Measurements from ENCODE around the gene PHB1.

Gene PHB1

GRCh38 chr17:49440581-49440980 is 25.9 kb upstream of the PHB1 start:
- Histone ChIP-seq H3K27ac (ENCODE audit: low read depth in 2 of 2, low read length in 2 of 2) (no peak overlapping the region), H3K36me3 (ENCODE audit: control insufficient read depth in 2 of 2, insufficient read depth in 2 of 2, low read length in 2 of 2) (no peaks in the 10 kb centered on the region), H3K27me3 (ENCODE audit: control insufficient read depth in 2 of 2, insufficient read depth in 2 of 2, low read length in 2 of 2) (peaks cover 22 to 27% of the 10 kb centered on the region in 2 donors), H3K4me3 (ENCODE audit: low read length in 2 of 2) (no peak overlapping the region), H3K4me1 (ENCODE audit: control insufficient read depth in 2 of 2, insufficient read depth in 2 of 2, low read length in 2 of 2) (no peaks in the 10 kb centered on the region), H3K9ac (ENCODE audit: low read depth in 1 of 2, low read length in 2 of 2) (no peak overlapping the region), H3K9me3 (ENCODE audit: control insufficient read depth in 2 of 2, low read length in 2 of 2) (no peaks in the 10 kb centered on the region)

- H3K36me3 ChIP-seq (ENCODE audit: control insufficient read depth in 2 of 2, insufficient read depth in 2 of 2, low read length in 2 of 2) = no peaks in the 10 kb centered on the region
- no peak overlapping the region for H3K9ac ChIP-seq (ENCODE audit: low read depth in 1 of 2, low read length in 2 of 2)
- H3K27ac ChIP-seq (ENCODE audit: low read depth in 2 of 2, low read length in 2 of 2) = no peak overlapping the region
- H3K27me3 ChIP-seq (ENCODE audit: control insufficient read depth in 2 of 2, insufficient read depth in 2 of 2, low read length in 2 of 2) = peaks cover 22% of the 10 kb centered on the region in 2 donors
- no peaks in the 10 kb centered on the region for H3K9me3 ChIP-seq (ENCODE audit: control insufficient read depth in 2 of 2, low read length in 2 of 2)
- no peak overlapping the region for H3K4me3 ChIP-seq (ENCODE audit: low read length in 2 of 2)
- no peaks in the 10 kb centered on the region for H3K4me1 ChIP-seq (ENCODE audit: control insufficient read depth in 2 of 2, insufficient read depth in 2 of 2, low read length in 2 of 2)
Measured at GRCh38 chr17:49439673-49440571, 25.2 kb upstream of the PHB1 start.

GRCh38 chr17:49439305-49439672 is 24.6 kb upstream of the PHB1 start:
- H3K9ac ChIP-seq (ENCODE audit: low read depth in 1 of 2, low read length in 2 of 2) = no peak overlapping the region
- H3K27me3 ChIP-seq (ENCODE audit: control insufficient read depth in 2 of 2, insufficient read depth in 2 of 2, low read length in 2 of 2) = peaks cover 22% of the 10 kb centered on the region in 2 donors

GRCh38 chr17:49438436-49439278 is 24.0 kb upstream of the PHB1 start:
- Histone ChIP-seq H3K27me3 (ENCODE audit: control insufficient read depth in 2 of 2, insufficient read depth in 2 of 2, low read length in 2 of 2) (peaks cover 22% of the 10 kb centered on the region in 2 donors), H3K9me3 (ENCODE audit: control insufficient read depth in 2 of 2, low read length in 2 of 2) (no peaks in the 10 kb centered on the region), H3K9ac (ENCODE audit: low read depth in 1 of 2, low read length in 2 of 2) (no peak overlapping the region), H3K27ac (ENCODE audit: low read depth in 2 of 2, low read length in 2 of 2) (no peak overlapping the region), H3K4me1 (ENCODE audit: control insufficient read depth in 2 of 2, insufficient read depth in 2 of 2, low read length in 2 of 2) (no peaks in the 10 kb centered on the region), H3K36me3 (ENCODE audit: control insufficient read depth in 2 of 2, insufficient read depth in 2 of 2, low read length in 2 of 2) (no peaks in the 10 kb centered on the region), H3K4me3 (ENCODE audit: low read length in 2 of 2) (no peak overlapping the region)

More at GRCh38 chr17:49439305-49439672, 24.6 kb upstream of the PHB1 start:
- Histone ChIP-seq H3K27ac (ENCODE audit: low read depth in 2 of 2, low read length in 2 of 2) (no peak overlapping the region), H3K9me3 (ENCODE audit: control insufficient read depth in 2 of 2, low read length in 2 of 2) (no peaks in the 10 kb centered on the region), H3K4me3 (ENCODE audit: low read length in 2 of 2) (no peak overlapping the region), H3K4me1 (ENCODE audit: control insufficient read depth in 2 of 2, insufficient read depth in 2 of 2, low read length in 2 of 2) (no peaks in the 10 kb centered on the region), H3K36me3 (ENCODE audit: control insufficient read depth in 2 of 2, insufficient read depth in 2 of 2, low read length in 2 of 2) (no peaks in the 10 kb centered on the region)

- Histone ChIP-seq H3K27ac (ENCODE audit: low read depth in 2 of 2, low read length in 2 of 2) (no peak overlapping the region), H3K9me3 (ENCODE audit: control insufficient read depth in 2 of 2, low read length in 2 of 2) (no peaks in the 10 kb centered on the region), H3K4me3 (ENCODE audit: low read length in 2 of 2) (no peak overlapping the region), H3K4me1 (ENCODE audit: control insufficient read depth in 2 of 2, insufficient read depth in 2 of 2, low read length in 2 of 2) (no peaks in the 10 kb centered on the region), H3K27me3 (ENCODE audit: control insufficient read depth in 2 of 2, insufficient read depth in 2 of 2, low read length in 2 of 2) (peaks cover 22% of the 10 kb centered on the region in 2 donors), H3K9ac (ENCODE audit: low read depth in 1 of 2, low read length in 2 of 2) (no peak overlapping the region), H3K36me3 (ENCODE audit: control insufficient read depth in 2 of 2, insufficient read depth in 2 of 2, low read length in 2 of 2) (no peaks in the 10 kb centered on the region)
Measured at GRCh38 chr17:49437696-49438435, 23.2 kb upstream of the PHB1 start.

GRCh38 chr17:49436174-49436573 is 21.5 kb upstream of the PHB1 start:
- no peaks in the 10 kb centered on the region for H3K4me1 ChIP-seq (ENCODE audit: control insufficient read depth in 2 of 2, insufficient read depth in 2 of 2, low read length in 2 of 2)
- H3K4me3 ChIP-seq (ENCODE audit: low read length in 2 of 2) = no peak overlapping the region
- no peak overlapping the region for H3K9ac ChIP-seq (ENCODE audit: low read depth in 1 of 2, low read length in 2 of 2)
- no peaks in the 10 kb centered on the region for H3K36me3 ChIP-seq (ENCODE audit: control insufficient read depth in 2 of 2, insufficient read depth in 2 of 2, low read length in 2 of 2)
- no peaks in the 10 kb centered on the region for H3K9me3 ChIP-seq (ENCODE audit: control insufficient read depth in 2 of 2, low read length in 2 of 2)
- peaks cover 19 to 22% of the 10 kb centered on the region in 2 donors for H3K27me3 ChIP-seq (ENCODE audit: control insufficient read depth in 2 of 2, insufficient read depth in 2 of 2, low read length in 2 of 2)
- no peak overlapping the region for H3K27ac ChIP-seq (ENCODE audit: low read depth in 2 of 2, low read length in 2 of 2)

GRCh38 chr17:49435671-49436029 is 21.0 kb upstream of the PHB1 start:
- no peak overlapping the region for H3K27ac ChIP-seq (ENCODE audit: low read depth in 2 of 2, low read length in 2 of 2)
- no peak overlapping the region for H3K4me3 ChIP-seq (ENCODE audit: low read length in 2 of 2)
- H3K4me1 ChIP-seq (ENCODE audit: control insufficient read depth in 2 of 2, insufficient read depth in 2 of 2, low read length in 2 of 2) = no peaks in the 10 kb centered on the region
- peaks cover 19 to 22% of the 10 kb centered on the region in 2 donors for H3K27me3 ChIP-seq (ENCODE audit: control insufficient read depth in 2 of 2, insufficient read depth in 2 of 2, low read length in 2 of 2)
- H3K36me3 ChIP-seq (ENCODE audit: control insufficient read depth in 2 of 2, insufficient read depth in 2 of 2, low read length in 2 of 2) = no peaks in the 10 kb centered on the region
- H3K9me3 ChIP-seq (ENCODE audit: control insufficient read depth in 2 of 2, low read length in 2 of 2) = no peaks in the 10 kb centered on the region
- no peak overlapping the region for H3K9ac ChIP-seq (ENCODE audit: low read depth in 1 of 2, low read length in 2 of 2)

GRCh38 chr17:49434821-49435670 is 20.4 kb upstream of the PHB1 start:
- H3K27ac ChIP-seq (ENCODE audit: low read depth in 2 of 2, low read length in 2 of 2) = no peak overlapping the region
- no peaks in the 10 kb centered on the region for H3K9me3 ChIP-seq (ENCODE audit: control insufficient read depth in 2 of 2, low read length in 2 of 2)
- H3K4me3 ChIP-seq (ENCODE audit: low read length in 2 of 2) = no peak overlapping the region
- H3K27me3 ChIP-seq (ENCODE audit: control insufficient read depth in 2 of 2, insufficient read depth in 2 of 2, low read length in 2 of 2) = peaks cover 19 to 20% of the 10 kb centered on the region in 2 donors
- H3K4me1 ChIP-seq (ENCODE audit: control insufficient read depth in 2 of 2, insufficient read depth in 2 of 2, low read length in 2 of 2) = no peaks in the 10 kb centered on the region
- H3K36me3 ChIP-seq (ENCODE audit: control insufficient read depth in 2 of 2, insufficient read depth in 2 of 2, low read length in 2 of 2) = no peaks in the 10 kb centered on the region
- no peak overlapping the region for H3K9ac ChIP-seq (ENCODE audit: low read depth in 1 of 2, low read length in 2 of 2)

GRCh38 chr17:49433000-49433694 is 18.5 kb upstream of the PHB1 start:
- no peaks in the 10 kb centered on the region for H3K36me3 ChIP-seq (ENCODE audit: control insufficient read depth in 2 of 2, insufficient read depth in 2 of 2, low read length in 2 of 2)
- H3K4me3 ChIP-seq (ENCODE audit: low read length in 2 of 2) = no peak overlapping the region
- no peak overlapping the region for H3K27ac ChIP-seq (ENCODE audit: low read depth in 2 of 2, low read length in 2 of 2)
- H3K9me3 ChIP-seq (ENCODE audit: control insufficient read depth in 2 of 2, low read length in 2 of 2) = no peaks in the 10 kb centered on the region
- H3K4me1 ChIP-seq (ENCODE audit: control insufficient read depth in 2 of 2, insufficient read depth in 2 of 2, low read length in 2 of 2) = no peaks in the 10 kb centered on the region
- peaks cover 6 to 10% of the 10 kb centered on the region in 2 donors for H3K27me3 ChIP-seq (ENCODE audit: control insufficient read depth in 2 of 2, insufficient read depth in 2 of 2, low read length in 2 of 2)
- H3K9ac ChIP-seq (ENCODE audit: low read depth in 1 of 2, low read length in 2 of 2) = no peak overlapping the region
